K562 (cell line): Measurements from ENCODE around the gene CELF4. TPM values are rescaled to one million over a fixed set of nuclear protein-coding genes. Genes with fewer than 3 reads are reported as not detected.
A peak's percentile ranks its signal among the peaks of the same experiment; 100 is the strongest.

Source experiments
- ATAC-seq: fragments of 200-7000 bp; cut with Tn5 transposase; 3 replicates; pipeline ENCODE4 v1.9.1; 2020; ENCODE audit warnings: moderate library complexity
- BruUV-seq: library from RNA; stranded (reverse); fragments of 400-500 nt; replicated peaks from 2 replicates; lab custom pipeline; 2021; lab: Mats Ljungman, UMichigan
- CTCF ChIA-PET: fragments of 300-600 bp; formaldehyde crosslinking; extraction: SDS; loops from one replicate; lab custom pipeline; 2021; ENCODE audit warnings: low intra/inter-chr PET ratio; lab: Yijun Ruan, JAX
- POLR2A ChIA-PET: fragments of 300-600, 350-650 bp; sonication (Branson Sonifier 250); formaldehyde crosslinking; extraction: SDS; loops from one replicate; lab custom pipeline; 2021; ENCODE audit warnings: antibody characterized with exemption, inconsistent platforms; lab: Yijun Ruan, JAX
- DNase-seq, 4 experiments: peaks; one replicate each; pipeline versions ENCODE4 v3.0.0 to v3.0.0-alpha.2; 2011 to 2018; ENCODE audit warnings: low spot score in 3 of 4, mixed read lengths in 3 of 4; ENCODE audit errors: extremely low read depth in 1 of 4
- FAIRE-seq: peaks from 2 replicates; lab custom pipeline; 2011; peaks lifted over from hg19 to GRCh38; lab: Jason Lieb, UNC
- H2AFZ ChIP-seq: 2 replicates; pipeline ENCODE4 v1.6.0; 2011; ENCODE audit warnings: low read depth, low read length, control low read depth, inconsistent platforms
- H3K27ac ChIP-seq: fragments of 200-600 bp; 3 replicates; pipeline ENCODE4 v1.8.0; 2011; ENCODE audit warnings: low read depth, mild to moderate bottlenecking, control low read depth, inconsistent platforms, low read length, moderate library complexity, mixed read lengths; ENCODE audit errors: extremely low read depth
- H3K27me3 ChIP-seq, 2 experiments: fragments of 300-600 bp in 1 of 2; 2 replicates in 1 of 2; 3 replicates in 1 of 2; pipeline versions ENCODE4 v1.6.0 to v1.8.0; 2011; ENCODE audit warnings: inconsistent platforms in 2 of 2, low read length in 2 of 2, mild to moderate bottlenecking in 1 of 2, mixed read lengths in 1 of 2, moderate library complexity in 1 of 2; ENCODE audit not compliant: control insufficient read depth in 2 of 2, insufficient read depth in 2 of 2
- H3K36me3 ChIP-seq: fragments of 300-600 bp; 3 replicates; pipeline ENCODE4 v1.8.0; 2011; ENCODE audit warnings: mild to moderate bottlenecking, low read length, inconsistent platforms; ENCODE audit not compliant: control insufficient read depth, insufficient read depth
- H3K4me1 ChIP-seq, 2 experiments: fragments of 200-600 bp in 1 of 2; replicated peaks in 1 of 2; 2 replicates in 1 of 2; 3 replicates in 1 of 2; pipeline versions ENCODE4 v1.5.1 to v1.8.0; 2011; ENCODE audit warnings: inconsistent platforms in 2 of 2, low read length in 2 of 2, mild to moderate bottlenecking in 1 of 2, mixed read lengths in 1 of 2, moderate library complexity in 1 of 2; ENCODE audit not compliant: control insufficient read depth in 2 of 2, insufficient read depth in 2 of 2
- H3K4me2 ChIP-seq: 2 replicates; pipeline ENCODE4 v1.6.1; 2011; ENCODE audit warnings: low read length, control low read depth, inconsistent platforms, mixed read lengths; ENCODE audit not compliant: insufficient read depth
- H3K4me3 ChIP-seq: fragments of 200-600 bp; sonication (generic), shearing (Covaris generic); 2 replicates; pipeline ENCODE4 v1.5.1; 2016; ENCODE audit warnings: control low read depth, inconsistent platforms
- H3K79me2 ChIP-seq: fragments of 200-600 bp; 3 replicates; pipeline ENCODE4 v1.8.0; 2011; ENCODE audit warnings: low read length, inconsistent platforms; ENCODE audit not compliant: control insufficient read depth, insufficient read depth
- H3K9ac ChIP-seq, 2 experiments: 2 replicates each; pipeline versions ENCODE4 v1.6.0 to v1.6.1; 2011; ENCODE audit warnings: low read depth in 2 of 2, low read length in 2 of 2, control low read depth in 1 of 2, inconsistent platforms in 1 of 2, mild to moderate bottlenecking in 1 of 2, mixed read lengths in 1 of 2; ENCODE audit not compliant: insufficient read depth in 1 of 2
- H3K9me1 ChIP-seq: one replicate; pipeline ENCODE4 v1.6.0; 2011; ENCODE audit warnings: inconsistent platforms, mild to moderate bottlenecking, low read length, moderate library complexity; ENCODE audit not compliant: control insufficient read depth, insufficient read depth
- H3K9me3 ChIP-seq: replicated peaks from 2 replicates; pipeline ENCODE4 v1.5.1; 2011; ENCODE audit warnings: low read depth, low read length, inconsistent platforms; ENCODE audit not compliant: control insufficient read depth, insufficient read depth
- H4K20me1 ChIP-seq: replicated peaks from 2 replicates; pipeline ENCODE4 v1.6.1; 2011; ENCODE audit warnings: low read length, inconsistent platforms, mixed read lengths; ENCODE audit not compliant: control insufficient read depth, insufficient read depth
- CC2D1A ChIP-seq: fragments of 450-650 bp; IDR thresholded peaks from 2 replicates; pipeline ENCODE4 v1.6.1; 2017; ENCODE audit warnings: mild to moderate bottlenecking
- CTCF ChIP-seq, 3 experiments: IDR thresholded peaks in 2 of 3; conservative IDR thresholded peaks in 1 of 3; 2 replicates each; pipeline ENCODE4 v1.5.1; 2011 to 2012; ENCODE audit warnings: low read length in 3 of 3, mild to moderate bottlenecking in 3 of 3, control low read depth in 2 of 3, improper control_type of control experiment in 1 of 3, inconsistent platforms in 1 of 3, low read depth in 1 of 3, mixed read lengths in 1 of 3, moderate library complexity in 1 of 3; ENCODE audit not compliant: insufficient read depth in 2 of 3
- DACH1 ChIP-seq: fragments of 450-650 bp; IDR thresholded peaks from 2 replicates; pipeline ENCODE4 v1.6.1; 2018; ENCODE audit not compliant: partially characterized antibody
- KDM5B ChIP-seq: fragments of 200-600 bp; sonication (generic); IDR thresholded peaks from 2 replicates; pipeline ENCODE4 v1.6.1; 2012; ENCODE audit warnings: low read depth, mild to moderate bottlenecking, moderate library complexity, low read length, control low read depth, inconsistent platforms; ENCODE audit not compliant: insufficient replicate concordance
- MECOM ChIP-seq: fragments of 250-450 bp; sonication (Bioruptor Pico); IDR thresholded peaks from 2 replicates; pipeline ENCODE4 v1.8.0; 2022; ENCODE audit warnings: inconsistent platforms
- MGA ChIP-seq: fragments of 450-650 bp; IDR thresholded peaks from 2 replicates; pipeline ENCODE4 v1.6.1; 2016; ENCODE audit warnings: mild to moderate bottlenecking, moderate library complexity
- NR2C1 ChIP-seq, 2 experiments: fragments of 450-650 bp; IDR thresholded peaks; 2 replicates each; pipeline ENCODE4 v1.6.1; 2017; ENCODE audit warnings: mild to moderate bottlenecking in 2 of 2, antibody characterized with exemption in 1 of 2, inconsistent platforms in 1 of 2, missing compliant biosample characterization in 1 of 2, missing genetic modification characterization in 1 of 2
- WGBS: fragments of 100-300 bp; shearing (Covaris generic); methylation state at CpG from one replicate; pipeline ENCODE4 v1.1.6; 2016; ENCODE audit warnings: low coverage, mixed read lengths; ENCODE audit not compliant: insufficient coverage; ENCODE audit errors: missing lambda C conversion rate; 5-methylcytosine and 5-hydroxymethylcytosine counted together
- in situ Hi-C: fragments of 300-500 bp; cut with MboI; formaldehyde crosslinking; loops from 4 replicates; pipeline ENCODE4 v1.15.0; 2018; ENCODE audit warnings: inconsistent platforms, mixed read lengths
- intact Hi-C: fragments of 100-400 bp; cut with micrococcal nuclease; formaldehyde crosslinking; loops from 2 replicates; pipeline ENCODE4 v1.14.2; 2022
- polyA plus RNA-seq, 8 experiments: library from polyadenylated mRNA; depleted of rRNA in 4 of 8; stranded (reverse) in 5 of 8; unstranded in 3 of 8; fragments of >200 nt; fragmentation: Nextera tagmentation in 2 of 8; fragmentation: Illumina TruSeq in 1 of 8; extraction: Ambion mirVana in 2 of 8; extraction: Trizol in 1 of 8; gene quantifications; 2 replicates each; pipeline versions ENCODE4 v1.2.1 to v1.2.3, GENCODE V29; 2011 to 2014; ENCODE audit warnings: inconsistent platforms in 1 of 8, missing spikeins in 1 of 8
- total RNA-seq, 7 experiments: library from RNA; depleted of rRNA in 6 of 7; stranded (reverse); fragments of >200 nt in 6 of 7; fragmentation: Illumina TruSeq in 2 of 7; extraction: Trizol in 2 of 7; gene quantifications; 2 replicates each; pipeline versions ENCODE4 v1.2.1 to v1.2.3, GENCODE V29; 2011 to 2021; ENCODE audit warnings: low replicate concordance in 1 of 7

The CELF4 gene
- total and polyA plus RNA-seq, 9 of the 15 experiments (the other 6 are each of a cell fraction or from before 2014, with no cell fraction given) = 0.04 to 0.24 (median 0.07) TPM; not detected in 3

- Histone ChIP-seq H3K9me3 (no peaks in the 10 kb centered on the region), H4K20me1 (no peaks in the 10 kb centered on the region), H3K4me1 (no peaks in the 10 kb centered on the region), H3K27ac (no peak overlapping the region), H2AFZ (no peak overlapping the region), H3K9me1 (no peaks in the 10 kb centered on the region), H3K4me2 (no peak overlapping the region), H3K79me2 (no peaks in the 10 kb centered on the region), H3K27me3 (no peaks in the 10 kb centered on the region; a peak in 1 of 5 replicates), H3K4me3 (no peak overlapping the region), H3K36me3 (no peaks in the 10 kb centered on the region), H3K9ac (no peak overlapping the region)
- in situ Hi-C loops (loop anchor here (10.0 kb wide), 1 partner anchor 153 kb away; no protein-coding TSS in a partner anchor), intact Hi-C loops (no loop called here)
- ATAC-seq (no peak), FAIRE-seq (no peak), DNase-seq (no peak)
- no TSS peak for BruUV-seq
- ChIA-PET POLR2A (no interaction called here), CTCF (no interaction called here)
- 0% methylated on average over 2 of the region's 2 CpGs for WGBS
- TF ChIP-seq CTCF (IDR thresholded peaks at IDR 0.05 in 2 of 3, conservative IDR thresholded peaks at IDR 0.05 in 1 of 3; ENCODE audit: insufficient read depth in 2 of 3, low read depth in 1 of 3, low read length in 3 of 3) = peak in 1 of 3 experiments; percentile 5; a peak in 1 of 6 replicates
- no peak for TF ChIP-seq CC2D1A
- no peak for TF ChIP-seq NR2C1 (IDR thresholded peaks at IDR 0.05)
- no peak for TF ChIP-seq NR2C1 (tag; IDR thresholded peaks at IDR 0.05)
- no peak for TF ChIP-seq KDM5B
- TF ChIP-seq MECOM = no peak
- TF ChIP-seq DACH1 = no peak
- TF ChIP-seq MGA = no peak
Measured at GRCh38 chr18:37381554-37381953, 184.0 kb downstream of the CELF4 start.
